Erythroblast (primary cell): ENCODE data around the gene FXYD7.

ENCODE experiments used
- GATA1 ChIP-seq: IDR thresholded peaks from 2 replicates; pipeline ENCODE4 v1.6.1; 2011; ENCODE audit warnings: low read depth, mild to moderate bottlenecking, control low read depth, low read length, moderate library complexity
- POLR2A ChIP-seq: IDR thresholded peaks from 2 replicates; pipeline ENCODE4 v1.6.1; 2011; ENCODE audit warnings: mild to moderate bottlenecking, low read length

DNA sequence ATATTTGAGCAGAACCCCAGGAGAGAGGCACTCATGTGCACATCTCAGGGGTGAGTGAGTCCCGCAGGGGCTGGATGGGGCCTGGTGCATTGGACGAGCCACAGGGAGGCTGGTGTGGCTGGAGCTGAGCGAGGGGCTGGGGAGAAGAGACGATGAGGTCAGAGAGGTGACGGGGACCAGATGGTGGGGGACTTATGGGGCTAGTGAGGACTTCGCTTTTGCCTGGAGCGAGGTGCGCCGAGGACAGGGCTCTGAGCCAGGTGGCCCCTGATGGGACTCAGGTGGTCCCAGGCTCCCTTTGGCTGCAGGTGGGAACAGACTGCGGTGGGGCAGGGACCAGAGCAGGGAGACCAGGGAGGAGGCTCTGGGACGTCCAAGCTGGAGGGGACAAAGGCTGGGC lies 34.3 kb upstream of the FXYD7 start:
- TF ChIP-seq POLR2A (no peak), GATA1 (no peak)
